Measurements from ENCODE around the gene WDR49.

WDR49 gene

DNA sequence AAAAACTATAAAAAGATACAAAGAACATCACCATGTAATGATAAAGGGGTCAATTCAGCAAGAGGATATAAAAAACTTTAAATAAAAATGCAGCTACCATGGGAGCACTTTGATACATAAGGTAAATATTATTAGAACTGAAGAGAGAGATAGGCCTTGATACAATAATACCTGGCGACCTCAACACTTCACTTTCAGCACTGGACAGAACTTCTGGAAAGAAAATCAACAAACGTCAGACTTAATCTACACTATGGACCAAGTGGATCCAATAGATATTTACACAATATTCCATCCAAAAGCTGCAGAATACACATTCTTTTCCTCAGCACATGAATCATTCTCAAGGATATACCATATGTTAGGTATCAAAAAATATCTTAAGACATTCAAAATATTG lies 42.0 kb downstream of the WDR49 start:
- DNase-seq, result no peak

GRCh38 chr3:167609156-167609555 lies 44.6 kb downstream of the WDR49 start:
- DNase-seq, result no peak

- DNase-seq, result no peak
These were observed 46.9 kb downstream of the WDR49 start for GRCh38 chr3:167606836-167607235.

DNA sequence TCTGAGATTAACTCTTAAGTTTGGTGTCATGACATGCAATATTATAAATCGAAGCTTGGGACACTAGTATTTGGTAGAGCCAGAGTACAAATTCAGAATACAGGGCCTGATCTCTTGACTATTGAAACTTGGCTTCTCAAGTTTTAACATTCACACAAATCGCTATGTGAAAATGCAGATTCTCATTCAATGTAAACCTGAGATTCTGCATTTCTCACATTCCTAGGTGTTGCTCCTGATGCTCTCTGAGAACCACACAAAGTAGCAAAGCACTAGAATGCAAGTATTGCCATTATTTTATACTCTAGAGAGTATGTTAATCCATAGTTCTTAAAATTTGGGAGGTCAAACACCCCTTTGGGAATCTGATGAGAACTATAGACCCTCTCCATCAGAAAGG lies 47.9 kb downstream of the WDR49 start:
- no peak for DNase-seq

- DNase-seq, result no peak
These were observed 51.7 kb downstream of the WDR49 start for GRCh38 chr3:167602041-167602440.

- no peak for DNase-seq
These were observed 66.1 kb downstream of the WDR49 start for GRCh38 chr3:167587651-167588050.

DNA sequence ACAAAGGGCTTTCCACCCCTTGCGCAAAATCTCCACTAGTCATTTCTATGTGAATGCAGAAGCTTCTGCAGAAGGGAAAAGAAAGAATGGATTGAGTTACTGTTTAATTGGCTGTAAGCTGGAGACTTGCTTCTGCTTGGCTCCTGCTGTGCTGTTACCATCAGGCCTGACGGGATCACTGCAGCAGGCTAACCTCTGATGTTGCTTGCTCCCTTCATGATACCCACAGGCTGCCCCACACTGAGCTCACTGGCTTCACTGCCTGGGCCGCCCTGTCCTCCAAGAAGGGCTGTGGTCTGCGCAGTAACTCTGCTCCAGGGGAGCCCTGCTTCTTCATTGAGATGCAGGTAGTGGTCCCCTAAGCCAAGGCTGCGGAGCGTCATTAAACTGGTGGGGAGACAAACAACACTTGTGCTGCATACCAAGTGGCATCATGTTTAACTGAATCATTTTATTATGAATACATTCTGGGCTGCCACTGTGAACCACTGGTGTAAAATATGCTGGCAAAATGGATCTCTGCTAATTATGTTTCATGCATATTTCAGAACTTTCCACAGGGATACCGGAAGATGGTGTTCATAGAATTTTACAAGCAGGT lies 78.6 kb downstream of the WDR49 start:
- DNase-seq, result no peak

- no peak for DNase-seq
These were observed 80.8 kb downstream of the WDR49 start for GRCh38 chr3:167572991-167573390.

DNA sequence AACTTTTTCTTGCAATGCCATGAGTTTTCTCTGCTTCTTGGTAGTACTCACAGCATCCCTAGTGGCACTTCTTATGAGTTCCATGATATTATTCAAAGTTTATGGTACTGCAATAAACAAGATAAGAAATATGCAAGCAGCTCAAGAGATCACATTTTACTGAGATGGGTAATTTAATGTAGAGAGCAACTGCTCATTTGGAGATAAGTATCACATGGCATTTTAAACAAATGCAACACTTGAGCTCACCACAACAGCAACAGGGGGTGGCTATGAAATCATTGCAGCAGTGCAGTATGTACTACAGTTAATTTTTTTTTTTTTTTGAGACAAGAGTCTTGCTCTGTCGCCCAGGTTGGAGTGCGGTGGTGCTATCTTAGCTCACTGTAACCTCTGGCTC lies 85.1 kb downstream of the WDR49 start:
- DNase-seq, result no peak

GRCh38 chr3:167565489-167565888 lies 88.3 kb downstream of the WDR49 start:
- no peak for DNase-seq

- no peak for DNase-seq
These were observed 89.1 kb downstream of the WDR49 start for GRCh38 chr3:167564612-167565011.

- DNase-seq, result no peak
These were observed 93.8 kb downstream of the WDR49 start for GRCh38 chr3:167559924-167560323.

DNA sequence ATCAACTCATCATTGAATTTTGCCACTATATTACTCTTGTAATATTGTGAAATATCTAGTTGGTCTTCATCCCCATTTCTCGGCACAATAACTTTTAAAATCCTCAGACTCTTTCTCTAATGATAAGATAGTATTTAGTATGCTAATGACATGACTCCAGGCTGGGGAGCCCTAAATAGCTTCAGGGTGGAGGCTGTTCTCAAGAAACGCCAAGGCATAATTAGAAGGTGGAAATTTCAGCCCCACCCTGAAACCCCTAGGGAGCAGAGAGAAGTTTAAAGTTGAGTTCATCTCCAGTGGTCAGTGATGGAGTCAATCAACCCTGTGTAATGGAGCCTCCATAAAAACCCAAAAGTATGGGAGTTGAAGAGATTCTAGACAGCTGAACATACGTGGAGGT lies 98.8 kb downstream of the WDR49 start:
- no peak for DNase-seq

DNA sequence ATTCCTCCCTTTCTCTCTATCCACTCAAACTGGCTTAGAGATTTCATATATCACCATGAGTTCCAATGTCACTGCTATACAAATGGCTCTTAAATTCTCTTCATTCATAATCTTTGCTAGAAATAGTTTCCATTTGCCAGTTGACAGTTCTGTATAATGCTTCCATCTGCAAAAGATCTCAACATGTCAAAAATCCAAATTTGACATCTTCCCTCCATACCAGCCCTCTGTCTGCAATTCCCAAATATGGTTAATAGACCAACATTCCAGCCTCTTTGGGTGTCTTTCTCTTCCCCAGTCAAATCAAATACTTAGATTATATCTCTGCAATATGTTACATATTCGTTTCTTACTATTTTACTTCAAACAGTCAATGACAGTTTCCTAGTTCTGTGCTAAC lies 115.7 kb downstream of the WDR49 start:
- DNase-seq, result no peak

- DNase-seq, result peak; percentile 28
These were observed 132.8 kb downstream of the WDR49 start for GRCh38 chr3:167521006-167521355.

- DNase-seq, result peak; percentile 28
These were observed 133.3 kb downstream of the WDR49 start for GRCh38 chr3:167520266-167521005.

DNA sequence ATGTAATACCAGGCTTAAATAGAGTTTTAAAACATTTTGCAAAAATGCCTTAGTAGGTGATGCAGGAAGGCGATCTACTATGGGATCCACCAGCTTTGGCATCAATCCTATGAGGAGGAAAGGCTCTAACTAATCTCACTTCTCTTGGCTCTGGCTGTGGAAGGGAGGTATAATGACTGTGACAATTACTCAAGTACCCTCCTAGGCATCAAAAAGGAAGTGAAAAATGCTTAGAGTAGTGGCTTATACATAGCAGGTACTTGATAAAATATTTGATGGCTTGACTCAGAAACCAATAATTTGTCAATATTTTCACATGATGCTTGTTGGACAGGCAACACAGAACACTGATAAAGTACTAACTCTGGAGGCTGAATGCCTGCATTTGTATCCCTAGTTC lies 145.8 kb downstream of the WDR49 start:
- no peak for DNase-seq

DNA sequence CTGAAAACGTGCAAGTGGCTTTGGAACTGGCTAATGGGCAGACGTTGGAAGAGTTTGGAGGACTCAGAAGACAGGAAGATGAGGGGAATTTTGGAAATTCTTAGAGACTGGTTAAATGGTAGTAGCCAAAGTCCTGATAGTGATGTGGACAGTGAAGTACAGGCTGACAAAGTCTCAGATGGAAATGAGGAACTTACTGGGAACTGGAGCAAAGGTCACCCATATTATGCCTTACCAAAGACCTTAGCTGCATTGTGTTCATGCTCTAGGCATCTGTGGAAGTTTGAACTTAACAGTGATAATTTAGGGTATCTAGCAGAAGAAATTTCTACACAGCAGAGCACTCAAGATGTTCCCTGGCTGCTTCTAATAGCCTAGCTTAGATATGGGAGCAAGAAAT lies 151.3 kb downstream of the WDR49 start:
- DNase-seq, result peak; percentile 55

GRCh38 chr3:167501941-167502340 lies 151.8 kb downstream of the WDR49 start:
- DNase-seq, result no peak

- DNase-seq, result no peak
These were observed 155.8 kb downstream of the WDR49 start for GRCh38 chr3:167497903-167498302.

GRCh38 chr3:167493244-167493643 lies 160.5 kb downstream of the WDR49 start:
- DNase-seq, result peak; percentile 32

DNA sequence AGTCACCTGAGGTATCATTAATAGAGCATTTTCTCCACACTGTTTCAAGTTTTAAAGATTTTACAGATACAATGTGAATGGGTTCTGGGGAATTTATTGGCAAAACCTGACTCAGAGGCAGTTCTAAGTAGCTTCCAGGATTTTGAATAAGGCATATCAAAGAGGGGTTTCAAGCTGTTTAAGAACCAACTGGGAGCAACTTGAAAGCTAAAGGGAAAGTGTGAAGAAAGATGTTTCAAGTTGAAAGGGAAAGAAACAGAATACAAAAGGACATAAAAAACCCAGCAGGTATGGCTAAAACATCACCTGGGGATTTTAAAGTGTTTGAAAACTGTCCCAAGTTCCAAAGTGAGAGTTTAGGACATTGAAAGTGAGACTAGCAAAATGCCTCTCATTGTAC lies 162.1 kb downstream of the WDR49 start:
- DNase-seq, result no peak

DNA sequence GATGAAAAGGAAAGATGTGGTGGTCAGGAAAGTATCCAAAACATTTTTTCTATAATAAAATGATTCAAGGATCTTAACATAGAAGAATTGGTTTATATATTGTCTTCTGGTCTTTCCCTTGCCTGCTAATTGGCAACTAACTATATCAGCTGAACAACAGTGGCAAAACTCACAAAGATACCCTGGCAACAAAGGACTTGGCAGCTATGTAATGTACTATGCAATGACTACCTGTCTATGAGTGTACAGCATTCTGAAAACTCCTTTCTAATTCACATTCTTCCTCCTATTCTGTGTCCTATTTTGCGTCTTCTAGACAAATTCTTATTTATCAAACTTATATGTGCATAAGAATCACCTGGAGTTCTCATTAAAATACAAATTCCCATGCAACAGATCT lies 164.2 kb downstream of the WDR49 start:
- no peak for DNase-seq

DNA sequence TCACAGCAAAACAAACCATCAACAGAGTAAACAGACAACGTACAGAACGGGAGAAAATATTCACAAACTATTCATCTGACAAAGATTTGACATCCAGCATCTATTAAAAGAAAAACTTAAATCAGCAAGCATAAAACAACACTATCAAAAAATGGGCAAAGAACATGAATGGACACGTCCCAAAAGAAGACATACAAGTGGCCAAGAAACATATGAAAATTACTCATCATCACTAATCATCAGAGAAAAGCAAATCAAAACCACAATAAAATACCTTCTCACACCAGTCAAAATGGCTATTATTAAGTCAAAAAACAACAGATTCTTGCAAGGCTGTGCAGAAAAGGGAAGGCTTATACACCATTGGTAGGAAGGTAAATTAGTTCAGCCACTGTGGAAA lies 166.2 kb downstream of the WDR49 start:
- DNase-seq, result no peak

- DNase-seq, result no peak
These were observed 169.2 kb downstream of the WDR49 start for GRCh38 chr3:167484551-167484950.
